ENCODE data around the gene SMYD3. TPM values are rescaled to one million over a fixed set of nuclear protein-coding genes. Genes with fewer than 3 reads are reported as not detected.

SMYD3 gene
- total RNA-seq, 1 donor = 171 TPM

GRCh38 chr1:246512635-246513034 is 5.6 kb upstream of the SMYD3 start:
- Histone ChIP-seq H3K9me3 (ENCODE audit: low read depth, low read length) (peaks cover 9% of the 10 kb centered on the region), H3K27ac (ENCODE audit: low read depth, low read length) (no peak overlapping the region), H3K4me1 (ENCODE audit: insufficient read depth, low read length) (no peaks in the 10 kb centered on the region), H3K4me3 (ENCODE audit: insufficient read depth, low read length) (no peak overlapping the region), H4K20me1 (ENCODE audit: insufficient read depth, low read length) (no peaks in the 10 kb centered on the region), H3K79me2 (ENCODE audit: insufficient read depth, low read length) (no peaks in the 10 kb centered on the region), H3K36me3 (ENCODE audit: insufficient read depth, low read length) (no peaks in the 10 kb centered on the region), H3K27me3 (ENCODE audit: insufficient read depth, low read length) (no peaks in the 10 kb centered on the region), H2AFZ (ENCODE audit: low read length) (no peak overlapping the region), H3K4me2 (ENCODE audit: insufficient read depth, low read length) (no peak overlapping the region)
- TF ChIP-seq CTCF (IDR thresholded peaks at IDR 0.05; ENCODE audit: extremely low read depth, low read depth, low read length) = no peak
- no peak for DNase-seq (ENCODE audit: insufficient read length, low spot score, missing footprints)

GRCh38 chr1:246512230-246512629 is 5.2 kb upstream of the SMYD3 start:
- no peak overlapping the region for H3K4me3 ChIP-seq (ENCODE audit: insufficient read depth, low read length)
- H3K4me2 ChIP-seq (ENCODE audit: insufficient read depth, low read length) = no peak overlapping the region
- H2AFZ ChIP-seq (ENCODE audit: low read length) = no peak overlapping the region
- H3K27ac ChIP-seq (ENCODE audit: low read depth, low read length) = no peak overlapping the region
- H3K36me3 ChIP-seq (ENCODE audit: insufficient read depth, low read length) = no peaks in the 10 kb centered on the region
- no peak for DNase-seq (ENCODE audit: insufficient read length, low spot score, missing footprints)
- H3K4me1 ChIP-seq (ENCODE audit: insufficient read depth, low read length) = no peaks in the 10 kb centered on the region
- peaks cover 9% of the 10 kb centered on the region for H3K9me3 ChIP-seq (ENCODE audit: low read depth, low read length)
- no peaks in the 10 kb centered on the region for H3K27me3 ChIP-seq (ENCODE audit: insufficient read depth, low read length)
- H3K79me2 ChIP-seq (ENCODE audit: insufficient read depth, low read length) = no peaks in the 10 kb centered on the region
- no peaks in the 10 kb centered on the region for H4K20me1 ChIP-seq (ENCODE audit: insufficient read depth, low read length)
- no peak for TF ChIP-seq CTCF (IDR thresholded peaks at IDR 0.05; ENCODE audit: extremely low read depth, low read depth, low read length)

DNA sequence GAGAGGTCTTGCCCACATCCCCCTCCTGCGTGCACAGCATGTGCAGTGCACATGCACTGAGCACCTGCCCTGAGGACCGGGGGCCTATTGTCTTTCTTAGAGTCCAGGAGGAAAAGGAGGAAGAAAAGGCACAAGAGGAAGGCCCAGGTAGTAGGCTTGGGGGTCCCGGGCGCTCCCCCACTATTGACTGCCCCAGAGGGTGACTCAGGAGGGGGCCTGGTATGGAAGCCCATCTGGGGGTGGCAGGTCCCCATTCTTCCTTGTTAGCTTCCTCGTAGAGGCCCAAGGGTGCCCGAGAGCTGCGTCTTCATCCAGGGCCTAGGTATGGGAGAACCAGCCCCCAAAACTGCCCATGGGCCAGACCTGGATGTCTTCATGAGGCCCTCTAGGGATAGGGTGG is 4.1 kb upstream of the SMYD3 start:
- DNase-seq (ENCODE audit: insufficient read length, low spot score, missing footprints) = no peak
- no peak overlapping the region for H3K4me2 ChIP-seq (ENCODE audit: insufficient read depth, low read length)
- H3K36me3 ChIP-seq (ENCODE audit: insufficient read depth, low read length) = no peaks in the 10 kb centered on the region
- no peak overlapping the region for H2AFZ ChIP-seq (ENCODE audit: low read length)
- peaks cover 6% of the 10 kb centered on the region for H3K9me3 ChIP-seq (ENCODE audit: low read depth, low read length)
- no peaks in the 10 kb centered on the region for H3K27me3 ChIP-seq (ENCODE audit: insufficient read depth, low read length)
- no peak overlapping the region for H3K4me3 ChIP-seq (ENCODE audit: insufficient read depth, low read length)
- H3K4me1 ChIP-seq (ENCODE audit: insufficient read depth, low read length) = peaks cover 2% of the 10 kb centered on the region
- H4K20me1 ChIP-seq (ENCODE audit: insufficient read depth, low read length) = no peaks in the 10 kb centered on the region
- no peak overlapping the region for H3K27ac ChIP-seq (ENCODE audit: low read depth, low read length)
- TF ChIP-seq CTCF (IDR thresholded peaks at IDR 0.05; ENCODE audit: extremely low read depth, low read depth, low read length) = no peak
- H3K79me2 ChIP-seq (ENCODE audit: insufficient read depth, low read length) = peaks cover 8% of the 10 kb centered on the region

DNA sequence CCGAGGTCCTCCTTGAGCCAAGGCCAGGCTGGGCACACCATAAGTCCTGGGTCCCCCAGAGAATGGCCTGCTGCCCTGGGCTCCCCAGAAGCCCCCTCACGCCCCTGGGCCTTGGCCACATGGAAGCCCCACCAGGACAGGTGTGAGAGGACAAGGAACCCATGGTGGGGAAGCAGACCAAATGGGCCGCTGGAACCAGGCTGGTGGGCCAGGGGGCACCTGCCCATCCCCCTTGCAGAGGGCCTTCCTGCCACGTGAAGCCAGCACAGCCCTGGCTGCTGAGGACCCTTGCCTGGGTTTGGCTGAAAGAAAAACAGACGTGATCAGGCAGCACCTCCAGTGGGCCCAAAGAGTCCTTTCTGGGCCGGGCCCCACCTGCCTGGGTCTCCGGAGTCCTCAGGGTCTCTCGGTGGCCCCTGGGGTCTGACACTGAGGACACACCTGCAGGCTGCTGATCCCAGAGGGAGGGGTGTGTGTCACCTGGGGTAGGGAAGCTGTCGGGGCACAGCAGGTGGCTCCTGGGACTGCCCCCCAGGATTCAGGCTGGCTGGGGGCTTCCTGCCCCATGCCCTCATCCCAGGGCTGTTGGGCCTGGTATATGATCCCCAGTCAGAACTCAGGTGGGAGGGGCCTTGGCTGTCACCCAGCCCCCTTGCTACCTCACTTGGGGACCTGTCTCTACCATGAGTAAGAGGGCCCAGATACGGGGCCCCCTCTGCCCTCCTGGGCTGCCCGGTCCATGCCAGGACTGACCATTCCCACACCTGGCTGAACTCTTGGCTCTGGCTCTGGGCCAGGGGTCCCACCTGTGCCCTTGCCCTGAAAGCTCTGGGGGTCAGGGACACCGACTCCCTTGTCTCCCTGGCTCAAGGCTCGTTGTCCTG is 3.3 kb upstream of the SMYD3 start:
- Histone ChIP-seq H3K4me1 (ENCODE audit: insufficient read depth, low read length) (peaks cover 6% of the 10 kb centered on the region), H2AFZ (ENCODE audit: low read length) (no peak overlapping the region), H3K27me3 (ENCODE audit: insufficient read depth, low read length) (no peaks in the 10 kb centered on the region), H3K79me2 (ENCODE audit: insufficient read depth, low read length) (peaks cover 15% of the 10 kb centered on the region), H3K36me3 (ENCODE audit: insufficient read depth, low read length) (no peaks in the 10 kb centered on the region), H3K4me3 (ENCODE audit: insufficient read depth, low read length) (no peak overlapping the region), H3K9me3 (ENCODE audit: low read depth, low read length) (peaks cover 6% of the 10 kb centered on the region), H3K27ac (ENCODE audit: low read depth, low read length) (no peak overlapping the region), H3K4me2 (ENCODE audit: insufficient read depth, low read length) (no peak overlapping the region), H4K20me1 (ENCODE audit: insufficient read depth, low read length) (no peaks in the 10 kb centered on the region)
- TF ChIP-seq CTCF (IDR thresholded peaks at IDR 0.05; ENCODE audit: extremely low read depth, low read depth, low read length) = no peak
- DNase-seq (ENCODE audit: insufficient read length, low spot score, missing footprints) = no peak
